HEK293 (cell line): ENCODE measurements around the gene KIF17.

Source experiments
- CTCF ChIA-PET: fragments of 350-600 bp; formaldehyde crosslinking; extraction: SDS; loops from one replicate; lab custom pipeline; 2021; ENCODE audit warnings: antibody characterized with exemption; lab: Yijun Ruan, JAX
- POLR2A ChIA-PET: fragments of 300-600 bp; formaldehyde crosslinking; extraction: SDS; loops from one replicate; lab custom pipeline; 2020; ENCODE audit warnings: antibody characterized with exemption, inconsistent platforms; lab: Yijun Ruan, JAX
- H3K27ac ChIP-seq: fragments of 200-500 bp; sonication (Bioruptor generic); 2 replicates; pipeline ENCODE4 v1.5.1; 2014; ENCODE audit warnings: low read depth, low read length, control low read depth, inconsistent platforms; ENCODE audit errors: extremely low read depth
- H3K36me3 ChIP-seq, 2 experiments: fragments of 200-500 bp in 1 of 2; sonication (Bioruptor generic) in 1 of 2; 1 replicate in 1 of 2; 2 replicates in 1 of 2; pipeline ENCODE4 v1.5.1; 2014 to 2017; ENCODE audit warnings: inconsistent platforms in 2 of 2, low read length in 2 of 2; ENCODE audit not compliant: control insufficient read depth in 2 of 2, insufficient read depth in 1 of 2
- H3K4me1 ChIP-seq: fragments of 200-500 bp; sonication (Bioruptor generic); 2 replicates; pipeline ENCODE4 v1.5.1; 2014; ENCODE audit warnings: mild to moderate bottlenecking, low read length, inconsistent platforms; ENCODE audit not compliant: control insufficient read depth, insufficient read depth
- H3K4me3 ChIP-seq: 2 replicates; pipeline ENCODE4 v1.5.1; 2011; ENCODE audit warnings: low read depth, mild to moderate bottlenecking, control low read depth, low read length, moderate library complexity
- H3K9me3 ChIP-seq: fragments of 200-500 bp; sonication (Bioruptor generic); 2 replicates; pipeline ENCODE4 v1.5.1; 2014; ENCODE audit warnings: low read depth, low read length, inconsistent platforms; ENCODE audit not compliant: control insufficient read depth, insufficient read depth
- GLIS1 ChIP-seq: fragments of 450-650 bp; formaldehyde crosslinking; IDR thresholded peaks from 2 replicates; pipeline ENCODE4 v1.5.1; 2016; ENCODE audit warnings: missing biosample characterization, missing genetic modification characterization
- SP7 ChIP-seq: fragments of 450-650 bp; formaldehyde crosslinking; IDR thresholded peaks from 2 replicates; pipeline ENCODE4 v1.5.1; 2016; ENCODE audit warnings: missing biosample characterization, missing genetic modification characterization
- TCF7L2 ChIP-seq: IDR thresholded peaks from 2 replicates; pipeline ENCODE4 v1.6.1; 2011; ENCODE audit warnings: low read depth, mild to moderate bottlenecking, inconsistent platforms, low read length, moderate library complexity, borderline replicate concordance
- YY2 ChIP-seq: fragments of 450-650 bp; formaldehyde crosslinking; IDR thresholded peaks from 2 replicates; pipeline ENCODE4 v1.5.1; 2016; ENCODE audit warnings: missing biosample characterization, missing genetic modification characterization
- ZBTB48 ChIP-seq: fragments of 450-650 bp; formaldehyde crosslinking; IDR thresholded peaks from 2 replicates; pipeline ENCODE4 v1.5.1; 2016; ENCODE audit warnings: missing biosample characterization, missing genetic modification characterization
- ZNF169 ChIP-seq: fragments of 450-650 bp; formaldehyde crosslinking; IDR thresholded peaks from 2 replicates; pipeline ENCODE4 v1.5.1; 2016; ENCODE audit warnings: missing biosample characterization, missing genetic modification characterization
- ZNF2 ChIP-seq: fragments of 450-650 bp; formaldehyde crosslinking; IDR thresholded peaks from 2 replicates; pipeline ENCODE4 v1.5.1; 2016; ENCODE audit warnings: missing biosample characterization, missing genetic modification characterization
- ZNF223 ChIP-seq: fragments of 450-650 bp; formaldehyde crosslinking; IDR thresholded peaks from 2 replicates; pipeline ENCODE4 v1.5.1; 2016; ENCODE audit warnings: missing biosample characterization, missing genetic modification characterization
- ZNF335 ChIP-seq: fragments of 450-650 bp; formaldehyde crosslinking; conservative IDR thresholded peaks from 2 replicates; pipeline ENCODE4 v1.5.1; 2016; ENCODE audit warnings: missing biosample characterization, missing genetic modification characterization
- ZNF341 ChIP-seq: fragments of 450-650 bp; formaldehyde crosslinking; IDR thresholded peaks from 2 replicates; pipeline ENCODE4; 2016; ENCODE audit warnings: low read depth, missing biosample characterization, missing genetic modification characterization
- ZNF514 ChIP-seq: fragments of 450-650 bp; formaldehyde crosslinking; IDR thresholded peaks from 2 replicates; pipeline ENCODE4 v1.5.1; 2016; ENCODE audit warnings: missing biosample characterization, missing genetic modification characterization
- ZNF629 ChIP-seq: fragments of 450-650 bp; formaldehyde crosslinking; IDR thresholded peaks from 2 replicates; pipeline ENCODE4 v1.5.1; 2017; ENCODE audit warnings: missing biosample characterization, missing genetic modification characterization
- ZNF792 ChIP-seq: fragments of 450-650 bp; formaldehyde crosslinking; IDR thresholded peaks from 2 replicates; pipeline ENCODE4 v1.5.1; 2016; ENCODE audit warnings: missing biosample characterization, missing genetic modification characterization
- TF ChIP-seq, protein P1 (sequence below): fragments of 450-650 bp; formaldehyde crosslinking; IDR thresholded peaks from 2 replicates; pipeline ENCODE4 v1.5.1; 2017; ENCODE audit warnings: missing biosample characterization, missing genetic modification characterization
- TF ChIP-seq, protein P2 (sequence below): fragments of 450-650 bp; formaldehyde crosslinking; IDR thresholded peaks from 2 replicates; pipeline ENCODE4 v1.5.1; 2016; ENCODE audit warnings: missing biosample characterization, missing genetic modification characterization, low read depth
- TF ChIP-seq, protein P3 (sequence below): fragments of 450-650 bp; formaldehyde crosslinking; IDR thresholded peaks from 2 replicates; pipeline ENCODE4 v1.5.1; 2016; ENCODE audit warnings: missing biosample characterization, missing genetic modification characterization
- TF ChIP-seq, protein P4 (sequence below): fragments of 450-650 bp; formaldehyde crosslinking; IDR thresholded peaks from 2 replicates; pipeline ENCODE4 v1.5.1; 2017; ENCODE audit warnings: missing biosample characterization, missing genetic modification characterization
- TF ChIP-seq, protein P5 (sequence below): fragments of 450-650 bp; formaldehyde crosslinking; IDR thresholded peaks from 2 replicates; pipeline ENCODE4 v1.5.1; 2017; ENCODE audit warnings: missing biosample characterization, missing genetic modification characterization

Gene KIF17

DNA sequence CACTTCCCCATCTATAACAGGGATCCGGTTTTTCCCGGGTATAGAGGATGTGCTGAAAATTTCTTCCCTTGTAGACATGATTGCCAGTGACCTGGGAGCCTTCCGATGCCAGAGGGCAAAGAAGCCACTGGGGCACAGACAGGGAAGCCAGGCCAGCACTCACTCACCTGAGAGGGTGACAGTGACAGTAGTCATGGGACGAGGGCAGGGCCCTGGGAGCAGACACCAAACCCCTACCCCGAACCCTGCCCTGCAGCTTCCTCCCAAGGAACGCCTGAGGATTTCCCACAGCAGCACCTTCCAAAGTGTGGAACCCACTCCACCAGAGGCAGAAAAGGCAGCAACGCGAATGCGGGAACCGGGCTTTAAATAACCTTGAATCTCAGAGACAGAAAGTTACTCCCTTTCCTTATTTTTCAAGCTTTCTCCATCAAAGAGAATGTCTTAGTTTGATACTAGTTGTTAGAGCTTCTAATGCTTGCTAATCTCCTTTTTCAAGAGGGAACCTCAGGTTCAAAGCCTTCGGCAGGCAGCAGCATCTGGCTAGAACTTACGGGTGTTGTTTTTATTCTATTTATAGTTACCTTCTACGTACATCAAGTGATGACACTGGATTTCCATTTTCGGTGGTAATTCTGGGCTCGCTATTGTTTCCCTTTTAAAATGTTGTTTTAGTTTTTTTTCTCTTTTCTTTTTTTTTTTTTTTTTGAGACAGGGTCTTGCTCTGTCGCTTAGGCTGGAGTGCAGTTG lies 59.5 kb downstream of the KIF17 start (continued):
- TF ChIP-seq TCF7L2 (no peak), ZNF629 (tag by site-specific recombination) (no peak), ZNF792 (tag by site-specific recombination) (no peak), ZNF335 (tag by site-specific recombination) (no peak)
- TF ChIP-seq, protein P1, sequence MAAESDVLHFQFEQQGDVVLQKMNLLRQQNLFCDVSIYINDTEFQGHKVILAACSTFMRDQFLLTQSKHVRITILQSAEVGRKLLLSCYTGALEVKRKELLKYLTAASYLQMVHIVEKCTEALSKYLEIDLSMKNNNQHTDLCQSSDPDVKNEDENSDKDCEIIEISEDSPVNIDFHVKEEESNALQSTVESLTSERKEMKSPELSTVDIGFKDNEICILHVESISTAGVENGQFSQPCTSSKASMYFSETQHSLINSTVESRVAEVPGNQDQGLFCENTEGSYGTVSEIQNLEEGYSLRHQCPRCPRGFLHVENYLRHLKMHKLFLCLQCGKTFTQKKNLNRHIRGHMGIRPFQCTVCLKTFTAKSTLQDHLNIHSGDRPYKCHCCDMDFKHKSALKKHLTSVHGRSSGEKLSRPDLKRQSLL (tag by site-specific recombination): no peak
- TF ChIP-seq, protein P2, sequence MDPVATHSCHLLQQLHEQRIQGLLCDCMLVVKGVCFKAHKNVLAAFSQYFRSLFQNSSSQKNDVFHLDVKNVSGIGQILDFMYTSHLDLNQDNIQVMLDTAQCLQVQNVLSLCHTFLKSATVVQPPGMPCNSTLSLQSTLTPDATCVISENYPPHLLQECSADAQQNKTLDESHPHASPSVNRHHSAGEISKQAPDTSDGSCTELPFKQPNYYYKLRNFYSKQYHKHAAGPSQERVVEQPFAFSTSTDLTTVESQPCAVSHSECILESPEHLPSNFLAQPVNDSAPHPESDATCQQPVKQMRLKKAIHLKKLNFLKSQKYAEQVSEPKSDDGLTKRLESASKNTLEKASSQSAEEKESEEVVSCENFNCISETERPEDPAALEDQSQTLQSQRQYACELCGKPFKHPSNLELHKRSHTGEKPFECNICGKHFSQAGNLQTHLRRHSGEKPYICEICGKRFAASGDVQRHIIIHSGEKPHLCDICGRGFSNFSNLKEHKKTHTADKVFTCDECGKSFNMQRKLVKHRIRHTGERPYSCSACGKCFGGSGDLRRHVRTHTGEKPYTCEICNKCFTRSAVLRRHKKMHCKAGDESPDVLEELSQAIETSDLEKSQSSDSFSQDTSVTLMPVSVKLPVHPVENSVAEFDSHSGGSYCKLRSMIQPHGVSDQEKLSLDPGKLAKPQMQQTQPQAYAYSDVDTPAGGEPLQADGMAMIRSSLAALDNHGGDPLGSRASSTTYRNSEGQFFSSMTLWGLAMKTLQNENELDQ (tag by site-specific recombination): no peak
- TF ChIP-seq, protein P3, sequence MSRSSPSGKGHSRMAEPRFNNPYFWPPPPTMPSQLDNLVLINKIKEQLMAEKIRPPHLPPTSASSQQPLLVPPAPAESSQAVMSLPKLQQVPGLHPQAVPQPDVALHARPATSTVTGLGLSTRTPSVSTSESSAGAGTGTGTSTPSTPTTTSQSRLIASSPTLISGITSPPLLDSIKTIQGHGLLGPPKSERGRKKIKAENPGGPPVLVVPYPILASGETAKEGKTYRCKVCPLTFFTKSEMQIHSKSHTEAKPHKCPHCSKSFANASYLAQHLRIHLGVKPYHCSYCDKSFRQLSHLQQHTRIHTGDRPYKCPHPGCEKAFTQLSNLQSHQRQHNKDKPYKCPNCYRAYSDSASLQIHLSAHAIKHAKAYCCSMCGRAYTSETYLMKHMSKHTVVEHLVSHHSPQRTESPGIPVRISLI (tag by site-specific recombination): no peak
- TF ChIP-seq, all 188 proteins: peak for 0

DNA sequence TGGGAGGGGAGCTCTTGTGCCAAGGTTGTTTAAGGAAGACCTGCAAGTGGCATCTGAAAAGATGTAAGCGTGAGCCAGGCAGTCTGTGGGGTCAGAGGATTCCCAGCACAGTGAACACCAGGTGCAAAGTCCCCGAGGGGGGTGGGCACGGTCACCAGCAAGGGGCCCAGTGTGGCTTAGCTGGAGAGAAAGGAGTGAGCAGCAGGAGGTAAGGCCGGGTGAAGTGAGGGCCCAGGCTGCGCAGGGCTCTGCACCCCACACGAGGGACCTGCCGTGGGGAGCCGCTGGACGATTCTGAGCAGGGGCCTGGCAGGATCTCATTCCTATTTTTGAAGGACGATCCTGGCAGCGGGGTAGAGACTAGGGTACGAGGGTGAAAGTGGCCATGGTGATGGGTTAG lies 60.8 kb downstream of the KIF17 start:
- POLR2A ChIA-PET: no interaction called here
- Histone ChIP-seq H3K36me3 (peaks cover 33 to 81% of the 10 kb centered on the region in 2 experiments), H3K4me3 (no peak overlapping the region)

DNA sequence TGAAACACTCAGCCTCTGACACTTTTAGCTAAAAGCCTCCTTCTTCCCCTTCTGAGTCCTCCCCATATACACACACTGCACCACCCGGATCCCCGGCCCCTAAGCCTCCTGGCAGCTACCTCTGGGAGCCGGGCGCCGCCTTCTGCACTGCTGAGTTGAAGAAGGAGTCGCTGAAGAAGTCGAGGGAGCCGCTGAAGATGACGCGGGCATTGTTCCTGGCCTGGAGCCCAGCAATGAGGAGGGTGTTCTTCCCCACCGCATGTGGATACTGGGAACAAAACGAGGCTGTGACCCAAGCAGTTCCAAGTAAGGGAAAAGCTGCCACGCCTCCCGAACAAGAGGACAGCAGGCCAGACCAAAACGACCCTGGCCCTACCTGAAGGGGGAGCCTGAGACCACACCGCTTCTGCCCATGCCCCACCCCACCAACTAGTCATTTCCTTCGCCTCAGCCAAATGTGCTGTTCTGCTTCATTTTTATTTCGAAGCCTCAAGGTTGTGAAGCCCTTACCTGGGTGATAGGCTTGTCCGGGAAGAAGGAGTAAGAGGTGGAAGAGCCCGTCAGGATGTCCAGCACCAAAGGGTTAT lies 63.6 kb downstream of the KIF17 start:
- Histone ChIP-seq H3K4me3 (no peak overlapping the region), H3K36me3 (peaks cover 45 to 98% of the 10 kb centered on the region in 2 experiments), H3K9me3 (no peaks in the 10 kb centered on the region), H3K4me1 (no peaks in the 10 kb centered on the region), H3K27ac (no peak overlapping the region)
- no peak for TF ChIP-seq ZNF514 (tag by site-specific recombination)
- TF ChIP-seq ZNF2 (tag by site-specific recombination): no peak
- no peak for TF ChIP-seq ZNF223 (tag by site-specific recombination)
- TF ChIP-seq ZBTB48 (tag by site-specific recombination): 0 out of 2 replicates have a peak, but pooled peaks have one; percentile 19
- TF ChIP-seq YY2: no peak
- no peak for TF ChIP-seq ZNF169 (tag by site-specific recombination)
- TF ChIP-seq ZNF341 (tag by site-specific recombination): no peak
- TF ChIP-seq, protein P4, sequence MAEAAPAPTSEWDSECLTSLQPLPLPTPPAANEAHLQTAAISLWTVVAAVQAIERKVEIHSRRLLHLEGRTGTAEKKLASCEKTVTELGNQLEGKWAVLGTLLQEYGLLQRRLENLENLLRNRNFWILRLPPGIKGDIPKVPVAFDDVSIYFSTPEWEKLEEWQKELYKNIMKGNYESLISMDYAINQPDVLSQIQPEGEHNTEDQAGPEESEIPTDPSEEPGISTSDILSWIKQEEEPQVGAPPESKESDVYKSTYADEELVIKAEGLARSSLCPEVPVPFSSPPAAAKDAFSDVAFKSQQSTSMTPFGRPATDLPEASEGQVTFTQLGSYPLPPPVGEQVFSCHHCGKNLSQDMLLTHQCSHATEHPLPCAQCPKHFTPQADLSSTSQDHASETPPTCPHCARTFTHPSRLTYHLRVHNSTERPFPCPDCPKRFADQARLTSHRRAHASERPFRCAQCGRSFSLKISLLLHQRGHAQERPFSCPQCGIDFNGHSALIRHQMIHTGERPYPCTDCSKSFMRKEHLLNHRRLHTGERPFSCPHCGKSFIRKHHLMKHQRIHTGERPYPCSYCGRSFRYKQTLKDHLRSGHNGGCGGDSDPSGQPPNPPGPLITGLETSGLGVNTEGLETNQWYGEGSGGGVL (tag by site-specific recombination): no peak
- TF ChIP-seq, protein P5, sequence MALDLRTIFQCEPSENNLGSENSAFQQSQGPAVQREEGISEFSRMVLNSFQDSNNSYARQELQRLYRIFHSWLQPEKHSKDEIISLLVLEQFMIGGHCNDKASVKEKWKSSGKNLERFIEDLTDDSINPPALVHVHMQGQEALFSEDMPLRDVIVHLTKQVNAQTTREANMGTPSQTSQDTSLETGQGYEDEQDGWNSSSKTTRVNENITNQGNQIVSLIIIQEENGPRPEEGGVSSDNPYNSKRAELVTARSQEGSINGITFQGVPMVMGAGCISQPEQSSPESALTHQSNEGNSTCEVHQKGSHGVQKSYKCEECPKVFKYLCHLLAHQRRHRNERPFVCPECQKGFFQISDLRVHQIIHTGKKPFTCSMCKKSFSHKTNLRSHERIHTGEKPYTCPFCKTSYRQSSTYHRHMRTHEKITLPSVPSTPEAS: no peak
- CTCF ChIA-PET: interaction anchor here (0.6 to 1.5 kb wide), 3 partner anchors 21 to 1615 kb away, joined by 3 to 4 read pairs (median 3); no protein-coding TSS in a partner anchor
- POLR2A ChIA-PET: interaction anchor here (1.6 kb wide), 1 partner anchor 20 kb away, joined by 8 read pairs; no protein-coding TSS in a partner anchor

More for the DNA sequence above, 60.8 kb downstream of the KIF17 start:
- CTCF ChIA-PET: no interaction called here
- H3K9me3 ChIP-seq: no peaks in the 10 kb centered on the region
- peak; percentile 69 for TF ChIP-seq GLIS1 (tag by site-specific recombination)
- no peak for TF ChIP-seq SP7 (tag by site-specific recombination)
- TF ChIP-seq, all 188 proteins: peak for 1
- Histone ChIP-seq H3K4me1 (no peaks in the 10 kb centered on the region), H3K27ac (no peak overlapping the region)
